IMR-90 (cell line): Measurements from ENCODE around the gene KPTN. TPM values are rescaled to one million over a fixed set of nuclear protein-coding genes. Genes with fewer than 3 reads are reported as not detected.

Source experiments
- ATAC-seq: fragments of 200-7000 bp; cut with Tn5 transposase; 2 replicates; pipeline ENCODE4 v1.9.1; 2020; ENCODE audit warnings: low read depth, mild to moderate bottlenecking, moderate library complexity
- BruUV-seq: library from RNA; stranded (reverse); fragments of 400-500 nt; replicated peaks from 2 replicates; lab custom pipeline; 2021; lab: Mats Ljungman, UMichigan
- CTCF ChIA-PET: fragments of 300-600 bp; formaldehyde crosslinking; extraction: SDS; loops from one replicate; lab custom pipeline; 2021; ENCODE audit warnings: antibody characterized with exemption; lab: Yijun Ruan, JAX
- POLR2A ChIA-PET: fragments of 300-600 bp; sonication (Branson Sonifier 250); formaldehyde crosslinking; loops from one replicate; lab custom pipeline; 2022; ENCODE audit warnings: antibody characterized with exemption; ENCODE audit not compliant: unreplicated experiment; lab: Charles Lee
- DNase-seq: peaks from one replicate; pipeline ENCODE4 v3.0.0; 2013
- H2AFZ ChIP-seq: replicated peaks from 2 replicates; pipeline ENCODE3; 2013; ENCODE audit warnings: low read length, mild to moderate bottlenecking; ENCODE audit not compliant: poor library complexity
- H2AK5ac ChIP-seq: 2 replicates; pipeline ENCODE4 v1.6.1; 2013; ENCODE audit warnings: low read depth, low read length, inconsistent platforms
- H2AK9ac ChIP-seq: replicated peaks from 2 replicates; pipeline ENCODE3; 2013; ENCODE audit warnings: mild to moderate bottlenecking, low read depth, low read length, moderate library complexity; ENCODE audit not compliant: poor library complexity
- H2BK120ac ChIP-seq: 2 replicates; pipeline ENCODE4 v1.6.1; 2013; ENCODE audit warnings: low read depth, low read length, inconsistent platforms
- H2BK15ac ChIP-seq: 3 replicates; pipeline ENCODE4 v1.6.1; 2013; ENCODE audit warnings: low read depth, low read length, inconsistent platforms
- H2BK20ac ChIP-seq: 2 replicates; pipeline ENCODE4 v1.6.1; 2013; ENCODE audit warnings: low read depth, mild to moderate bottlenecking, inconsistent platforms, low read length, moderate library complexity
- H2BK5ac ChIP-seq: 2 replicates; pipeline ENCODE4 v1.6.1; 2013; ENCODE audit warnings: mild to moderate bottlenecking, low read depth, low read length, inconsistent platforms; ENCODE audit not compliant: poor library complexity, severe bottlenecking
- H3K14ac ChIP-seq: replicated peaks from 2 replicates; pipeline ENCODE4 v1.6.1; 2013; ENCODE audit warnings: low read depth, low read length, inconsistent platforms
- H3K18ac ChIP-seq: 2 replicates; pipeline ENCODE4 v1.6.1; 2013; ENCODE audit warnings: low read depth, low read length, control low read depth
- H3K23ac ChIP-seq: 2 replicates; pipeline ENCODE4 v1.6.1; 2013; ENCODE audit warnings: low read depth, low read length, inconsistent platforms
- H3K27ac ChIP-seq: 2 replicates; pipeline ENCODE4 v1.5.1; 2013; ENCODE audit warnings: mild to moderate bottlenecking, control low read depth, low read length; ENCODE audit not compliant: insufficient read depth
- H3K27me3 ChIP-seq: 2 replicates; pipeline ENCODE4 v1.6.1; 2013; ENCODE audit warnings: low read length; ENCODE audit not compliant: control insufficient read depth, insufficient read depth
- H3K36me3 ChIP-seq: 2 replicates; pipeline ENCODE4 v1.6.1; 2013; ENCODE audit warnings: low read length, mixed read lengths; ENCODE audit not compliant: control insufficient read depth, insufficient read depth
- H3K4ac ChIP-seq: 2 replicates; pipeline ENCODE4 v1.6.1; 2013; ENCODE audit warnings: low read depth, low read length, inconsistent platforms
- H3K4me1 ChIP-seq: 2 replicates; pipeline ENCODE4 v1.6.1; 2013; ENCODE audit warnings: low read length, mixed read lengths; ENCODE audit not compliant: control insufficient read depth, insufficient read depth
- H3K4me2 ChIP-seq: 2 replicates; pipeline ENCODE4 v1.6.1; 2013; ENCODE audit warnings: low read depth, mild to moderate bottlenecking, control low read depth, low read length, moderate library complexity
- H3K4me3 ChIP-seq: 2 replicates; pipeline ENCODE4 v1.5.1; 2013; ENCODE audit warnings: low read depth, mild to moderate bottlenecking, control low read depth, low read length, moderate library complexity; ENCODE audit not compliant: insufficient read depth
- H3K56ac ChIP-seq: 2 replicates; pipeline ENCODE4 v1.6.1; 2013; ENCODE audit warnings: low read length, inconsistent platforms; ENCODE audit not compliant: insufficient read depth; ENCODE audit errors: extremely low read depth
- H3K79me1 ChIP-seq, 2 experiments: 2 replicates each; pipeline ENCODE4 v1.6.1; 2013; ENCODE audit warnings: low read length in 2 of 2, inconsistent platforms in 1 of 2, low read depth in 1 of 2
- H3K9ac ChIP-seq: 2 replicates; pipeline ENCODE4 v1.6.1; 2013; ENCODE audit warnings: low read depth, low read length, control low read depth
- H3K9me1 ChIP-seq: 2 replicates; pipeline ENCODE4 v1.6.1; 2013; ENCODE audit warnings: low read length, inconsistent platforms; ENCODE audit not compliant: insufficient read depth
- H3K9me3 ChIP-seq: 2 replicates; pipeline ENCODE4 v1.6.1; 2013; ENCODE audit warnings: low read length; ENCODE audit not compliant: control insufficient read depth, insufficient read depth
- H4K20me1 ChIP-seq: 2 replicates; pipeline ENCODE4 v1.6.1; 2013; ENCODE audit warnings: low read length, inconsistent platforms; ENCODE audit not compliant: insufficient read depth
- H4K5ac ChIP-seq: 2 replicates; pipeline ENCODE4 v1.6.1; 2013; ENCODE audit warnings: mild to moderate bottlenecking, low read depth, low read length, control low read depth
- H4K8ac ChIP-seq, 2 experiments: 2 replicates each; pipeline ENCODE4 v1.6.1; 2013; ENCODE audit warnings: low read depth in 2 of 2, low read length in 2 of 2, control low read depth in 1 of 2, inconsistent platforms in 1 of 2
- H4K91ac ChIP-seq: 2 replicates; pipeline ENCODE4 v1.6.1; 2013; ENCODE audit warnings: low read depth, low read length, inconsistent platforms; ENCODE audit not compliant: insufficient read depth
- CEBPB ChIP-seq: IDR thresholded peaks from 2 replicates; pipeline ENCODE4 v1.6.1; 2012; ENCODE audit warnings: low read depth, low read length, improper control_type of control experiment
- CHD1 ChIP-seq: IDR thresholded peaks from 2 replicates; pipeline ENCODE4 v1.6.1; 2012; ENCODE audit warnings: low read depth, low read length, improper control_type of control experiment
- POLR2A ChIP-seq: IDR thresholded peaks from 2 replicates; pipeline ENCODE4 v1.6.1; 2012; ENCODE audit warnings: mild to moderate bottlenecking, low read depth, low read length
- RCOR1 ChIP-seq: IDR thresholded peaks from 2 replicates; pipeline ENCODE4 v1.6.1; 2012; ENCODE audit warnings: mild to moderate bottlenecking, low read length, improper control_type of control experiment; ENCODE audit not compliant: insufficient replicate concordance
- WGBS, 2 experiments: methylation state at CpG; one replicate each; pipeline versions ENCODE4 v1.1.5 to v1.1.7; 2013; ENCODE audit warnings: missing lambda C conversion rate in 2 of 2; ENCODE audit not compliant: insufficient read length in 1 of 2; ENCODE audit errors: extremely low coverage in 2 of 2; 5-methylcytosine and 5-hydroxymethylcytosine counted together
- dilution Hi-C: fragments of 300-500 bp; cut with HindIII; formaldehyde crosslinking; loops from one replicate; pipeline ENCODE4 v1.14.3; 2018; ENCODE audit warnings: low sequenced_read_pairs; ENCODE audit not compliant: unreplicated experiment
- in situ Hi-C: fragments of 300-500 bp; cut with MboI; formaldehyde crosslinking; loops from 3 replicates; pipeline ENCODE4 v1.14.3; 2019; ENCODE audit warnings: low sequenced_read_pairs, inconsistent platforms, mixed read lengths
- intact Hi-C: fragments of 100-400 bp; cut with micrococcal nuclease; formaldehyde crosslinking; loops from 2 replicates; pipeline ENCODE4 v1.10.0; 2022
- polyA plus RNA-seq, 3 experiments: library from polyadenylated mRNA; depleted of rRNA; stranded (reverse); fragments of >200 nt; gene quantifications; 2 replicates each; pipeline ENCODE4 v1.2.3, GENCODE V29; 2012; ENCODE audit warnings: low replicate concordance in 1 of 3
- total RNA-seq: library from RNA; depleted of rRNA; stranded (reverse); fragments of >200 nt; gene quantifications from 2 replicates; pipeline ENCODE4 v1.2.3, GENCODE V29; 2012

Gene KPTN
- total and polyA plus RNA-seq, 2 of the 4 experiments (the other 2 are of a cell fraction) = 4.1 to 15.4 TPM

DNA sequence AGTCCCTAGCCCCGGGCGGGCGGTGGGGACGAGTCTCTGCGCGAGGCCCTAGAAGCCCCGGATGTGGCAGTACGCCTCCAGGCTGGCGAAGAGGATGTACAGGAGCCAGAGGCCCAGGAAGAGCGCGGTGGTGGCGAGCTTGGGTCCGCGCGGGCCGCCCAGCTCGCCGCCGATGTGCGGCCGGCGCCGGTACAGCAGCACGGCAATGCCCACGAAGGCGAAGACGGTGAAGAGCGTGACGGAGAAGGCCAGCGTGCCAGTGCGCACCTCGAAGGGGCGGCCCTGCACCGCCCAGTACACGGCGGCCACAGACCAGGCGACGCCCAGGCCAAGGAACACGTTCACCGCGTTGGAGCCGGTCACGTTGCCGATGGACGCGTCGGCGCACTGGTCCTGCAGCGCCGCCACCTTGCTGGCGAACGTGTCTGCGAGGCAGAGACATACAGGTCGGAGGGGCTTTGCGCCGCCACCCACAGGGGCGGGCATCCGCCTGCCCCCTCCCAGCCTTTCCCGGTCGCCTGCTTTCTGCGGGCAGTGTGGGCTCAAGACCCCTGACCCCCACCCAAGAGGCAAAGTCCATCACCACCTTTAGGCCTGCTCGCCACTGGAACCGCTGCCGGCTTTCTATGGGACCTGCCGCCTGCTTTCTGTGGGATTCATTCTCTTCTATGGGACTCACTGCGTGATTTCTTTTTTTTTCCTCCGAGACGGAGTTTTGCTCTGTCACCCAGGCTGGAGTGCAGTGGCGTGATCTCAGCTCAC lies 53.8 kb downstream of the KPTN start:
- Histone ChIP-seq H3K27me3 (no peaks in the 10 kb centered on the region; the same call in 1 of the 2 replicates), H3K9me1 (peaks cover 11% of the 10 kb centered on the region; the same call in 1 of the 2 replicates), H4K20me1 (peaks cover 8% of the 10 kb centered on the region), H3K9ac (no peak overlapping the region; the same call in 1 of the 2 replicates), H2BK20ac (no peak overlapping the region), H4K5ac (no peak overlapping the region), H2BK5ac (no peak overlapping the region), H2AFZ (peak overlapping the region; percentile 94), H3K14ac (no peak overlapping the region), H4K8ac (peak overlapping the region; percentile 42 to 44; a peak in 2 of 4 replicates), H2BK15ac (no peak overlapping the region; the same call in 2 of the 3 replicates), H3K36me3 (no peaks in the 10 kb centered on the region), H3K18ac (no peak overlapping the region), H3K23ac (no peak overlapping the region), H2BK120ac (peak overlapping the region; percentile 8; the same call in 1 of the 2 replicates), H3K4ac (peak overlapping the region; percentile 58; the same call in 1 of the 2 replicates), H3K4me2 (peak overlapping the region; percentile 68; the same call in 1 of the 2 replicates), H4K91ac (no peak overlapping the region; the same call in 1 of the 2 replicates), H3K56ac (no peak overlapping the region), H3K4me1 (peaks cover 3% of the 10 kb centered on the region; the same call in 1 of the 2 replicates), H2AK5ac (no peak overlapping the region), H2AK9ac (peak overlapping the region; percentile 5), H3K79me1 (no peaks in the 10 kb centered on the region), H3K4me3 (no peak overlapping the region), H3K9me3 (no peaks in the 10 kb centered on the region), H3K27ac (no peak overlapping the region)
- ATAC-seq (peak; percentile 6), DNase-seq (peak; percentile 27)
- TF ChIP-seq RCOR1 (no peak), POLR2A (no peak), CHD1 (no peak), CEBPB (no peak)
- intact Hi-C loops (no loop called here), in situ Hi-C loops (loop anchor here (10.0 kb wide), 1 partner anchor 355 kb away; no protein-coding TSS in a partner anchor), dilution Hi-C loops (no loop called here)
- 18% methylated on average over 35 of the region's 69 CpGs; no CpG with 5 or more reads in 1 of the 2 experiments for WGBS, 2 experiments
- ChIA-PET POLR2A (interaction anchor here (0.5 kb wide), 1 partner anchor 112 kb away, joined by 4 read pairs; no protein-coding TSS in a partner anchor), CTCF (no interaction called here)
- BruUV-seq = no TSS peak
